Endothelial cell of umbilical vein (primary cell): ENCODE data around the gene SLC46A2. TPM values are rescaled to one million over a fixed set of nuclear protein-coding genes. Genes with fewer than 3 reads are reported as not detected.

Source experiments
- Bru-seq: library from RNA; stranded (reverse); fragments of 400-500 nt; gene quantifications from one replicate; lab custom pipeline; 2021; lab: Mats Ljungman, UMichigan
- BruChase-seq, 2 experiments: library from RNA; stranded (reverse); fragments of 400-500 nt; gene quantifications; one replicate each; lab custom pipeline; 2021; lab: Mats Ljungman, UMichigan
- BruUV-seq: library from RNA; stranded (reverse); fragments of 400-500 nt; replicated peaks from 2 replicates; lab custom pipeline; 2021; lab: Mats Ljungman, UMichigan
- CTCF ChIA-PET: fragments of 300-600, 350-600 bp; sonication (Branson Sonifier 250); formaldehyde crosslinking; loops from one replicate; lab custom pipeline; 2021; ENCODE audit warnings: antibody characterized with exemption, inconsistent platforms; lab: Charles Lee
- POLR2A ChIA-PET: fragments of 300-600, 350-600 bp; sonication (Branson Sonifier 250); formaldehyde crosslinking; loops from one replicate; lab custom pipeline; 2021; ENCODE audit warnings: antibody characterized with exemption, inconsistent platforms; lab: Charles Lee
- DNase-seq: peaks from one replicate; pipeline ENCODE4 v3.0.0-alpha.2; 2011; ENCODE audit warnings: low read depth, low spot score
- FAIRE-seq: peaks from 2 replicates; lab custom pipeline; 2011; peaks lifted over from hg19 to GRCh38; lab: Jason Lieb, UNC
- H2AFZ ChIP-seq: 2 replicates; pipeline ENCODE4 v1.6.0; 2012; ENCODE audit warnings: low read depth, low read length, control low read depth, inconsistent platforms
- H3K27ac ChIP-seq: 2 replicates; pipeline ENCODE4 v1.5.1; 2011; ENCODE audit warnings: low read depth, mild to moderate bottlenecking, control low read depth, low read length, moderate library complexity; ENCODE audit not compliant: insufficient read depth
- H3K27me3 ChIP-seq, 2 experiments: 2 replicates each; pipeline versions ENCODE4 v1.6.0 to v1.6.1; 2011; ENCODE audit warnings: low read length in 2 of 2, mixed read lengths in 1 of 2; ENCODE audit not compliant: control insufficient read depth in 2 of 2, insufficient read depth in 2 of 2
- H3K36me3 ChIP-seq, 2 experiments: 2 replicates in 1 of 2; 3 replicates in 1 of 2; pipeline ENCODE4 v1.5.1; 2011; ENCODE audit warnings: low read length in 2 of 2, mild to moderate bottlenecking in 1 of 2, moderate library complexity in 1 of 2; ENCODE audit not compliant: control insufficient read depth in 2 of 2, insufficient read depth in 2 of 2; ENCODE audit errors: extremely low read depth in 1 of 2
- H3K4me1 ChIP-seq: 3 replicates; pipeline ENCODE4 v1.5.1; 2011; ENCODE audit warnings: mild to moderate bottlenecking, low read length; ENCODE audit not compliant: control insufficient read depth, insufficient read depth; ENCODE audit errors: extremely low read depth
- H3K4me2 ChIP-seq: 2 replicates; pipeline ENCODE4 v1.6.1; 2011; ENCODE audit warnings: low read length, control low read depth, mixed read lengths; ENCODE audit not compliant: insufficient read depth
- H3K4me3 ChIP-seq, 3 experiments: fragments of 200-600 bp in 1 of 3; sonication (generic), shearing (Covaris generic) in 1 of 3; replicated peaks in 1 of 3; 2 replicates each; pipeline ENCODE4 v1.5.1; 2011 to 2016; ENCODE audit warnings: control low read depth in 3 of 3, low read length in 3 of 3, mild to moderate bottlenecking in 2 of 3, inconsistent platforms in 1 of 3, low read depth in 1 of 3, moderate library complexity in 1 of 3; ENCODE audit not compliant: insufficient read depth in 1 of 3
- H3K79me2 ChIP-seq: 2 replicates; pipeline ENCODE4 v1.6.0; 2012; ENCODE audit warnings: low read length, inconsistent platforms; ENCODE audit not compliant: control insufficient read depth, insufficient read depth
- H3K9ac ChIP-seq: replicated peaks from 2 replicates; pipeline ENCODE3; 2011; ENCODE audit warnings: low read length, control low read depth; ENCODE audit not compliant: insufficient read depth; ENCODE audit errors: extremely low read depth
- H3K9me1 ChIP-seq: replicated peaks from 3 replicates; pipeline ENCODE4 v1.6.0; 2011; ENCODE audit warnings: mild to moderate bottlenecking, low read length; ENCODE audit not compliant: control insufficient read depth, insufficient read depth; ENCODE audit errors: extremely low read depth
- H3K9me3 ChIP-seq: replicated peaks from 2 replicates; pipeline ENCODE4 v1.5.1; 2012; ENCODE audit warnings: low read length, inconsistent platforms; ENCODE audit not compliant: control insufficient read depth, insufficient read depth
- H4K20me1 ChIP-seq: replicated peaks from 2 replicates; pipeline ENCODE3; 2011; ENCODE audit warnings: mild to moderate bottlenecking, low read length; ENCODE audit not compliant: control insufficient read depth, insufficient read depth; ENCODE audit errors: extremely low read depth
- CTCF ChIP-seq, 2 donors: IDR thresholded peaks; 1 replicate in 1 of 2; 2 replicates in 1 of 2; pipeline ENCODE4 v1.5.1; 2011; ENCODE audit warnings: low read length in 2 of 2, mild to moderate bottlenecking in 2 of 2, moderate library complexity in 2 of 2, control low read depth in 1 of 2, inconsistent platforms in 1 of 2, low read depth in 1 of 2; ENCODE audit not compliant: insufficient read depth in 1 of 2; ENCODE audit errors: extremely low read depth in 1 of 2
- EZH2 ChIP-seq: IDR thresholded peaks from 2 replicates; pipeline ENCODE4 v1.6.1; 2012; ENCODE audit warnings: borderline replicate concordance, low read depth, mild to moderate bottlenecking, moderate library complexity, low read length, inconsistent platforms; ENCODE audit not compliant: severe bottlenecking
- POLR2AphosphoS5 ChIP-seq: IDR thresholded peaks from 2 replicates; pipeline ENCODE4 v1.6.1; 2012; ENCODE audit warnings: low read depth, mild to moderate bottlenecking, control low read depth, low read length, moderate library complexity; ENCODE audit not compliant: insufficient read depth
- dilution Hi-C: fragments of 300-500 bp; cut with MboI; formaldehyde crosslinking; loops from one replicate; pipeline ENCODE4 v1.15.0; 2019; ENCODE audit warnings: low sequenced_read_pairs; ENCODE audit not compliant: extremely low pct_ligation_motif_present
- intact Hi-C: fragments of 100-400 bp; cut with micrococcal nuclease; formaldehyde crosslinking; loops from one replicate; pipeline ENCODE4 v1.10.0; 2022
- long read RNA-seq: library from polyadenylated mRNA; stranded (forward); transcript quantifications from one replicate; pipeline ENCODE4 v2.0.0, GENCODE V29; 2021
- polyA minus RNA-seq, 3 experiments: library from RNA; depleted of rRNA, polyadenylated mRNA; stranded (reverse); fragments of >200 nt; gene quantifications; 1 replicate in 1 of 3; 2 replicates in 2 of 3; pipeline ENCODE4 v1.2.3, GENCODE V29; 2011
- polyA plus RNA-seq, 4 experiments: library from polyadenylated mRNA; depleted of rRNA in 3 of 4; stranded (reverse) in 3 of 4; unstranded in 1 of 4; fragments of >200 nt; gene quantifications; 2 replicates each; pipeline versions ENCODE4 v1.2.1 to v1.2.3, GENCODE V29; 2011 to 2012; ENCODE audit warnings: missing spikeins in 1 of 4
- total RNA-seq: library from RNA; stranded (reverse); gene quantifications from 2 replicates; pipeline ENCODE4 v1.2.3, GENCODE V29; 2021

SLC46A2 gene
- total RNA-seq (not detected in 2 replicates), polyA plus RNA-seq (not detected in 2 replicates), polyA minus RNA-seq (not detected in 2 replicates), Bru-seq, nascent RNA (not detected), BruChase-seq, experiment 1, labeled RNA remaining after a 6-hour chase (not detected), BruChase-seq, experiment 2, labeled RNA remaining after a 2-hour chase (not detected)
- polyA plus RNA-seq (2011; cell fraction: cytosol; rRNA removed), result not detected in 2 replicates
- polyA plus RNA-seq (2011; cell fraction: nucleus; rRNA removed), result not detected in 2 replicates
- 0.10 TPM in 1 of 2 replicates, not detected in the other for polyA plus RNA-seq (2012)
- polyA minus RNA-seq (2011; cell fraction: cytosol; rRNA and poly(A)+ RNA removed), result not detected
- polyA minus RNA-seq (2011; cell fraction: nucleus; rRNA and poly(A)+ RNA removed), result not detected in 2 replicates
- long read RNA-seq, result 0 reads

- no peaks in the 10 kb centered on the region for H3K9me3 ChIP-seq
- dilution Hi-C loops, result no loop called here
- H4K20me1 ChIP-seq, result no peaks in the 10 kb centered on the region
- no peaks in the 10 kb centered on the region for H3K4me1 ChIP-seq
- no peak within 1 kb of the TSS for H3K4me3 ChIP-seq
- H3K9ac ChIP-seq, result no peak within 1 kb of the TSS
- no peak within 1 kb of the TSS for H3K27ac ChIP-seq
- BruUV-seq, result no TSS peak
- H3K36me3 ChIP-seq, result no peaks in the 10 kb centered on the region
- H3K4me2 ChIP-seq, result no peak within 1 kb of the TSS
- no peak for TF ChIP-seq POLR2AphosphoS5
- no peak for TF ChIP-seq CTCF (IDR thresholded peaks at IDR 0.05; ENCODE audit: extremely low read depth in 1 of 2, insufficient read depth in 1 of 2, low read depth in 1 of 2, low read length in 2 of 2)
- TF ChIP-seq EZH2, result peak; percentile 20
- H2AFZ ChIP-seq, result no peak within 1 kb of the TSS
- ChIA-PET CTCF (no interaction called here), POLR2A (no interaction called here)
- no peaks in the 10 kb centered on the region for H3K79me2 ChIP-seq
- H3K9me1 ChIP-seq, result no peaks in the 10 kb centered on the region
- intact Hi-C loops, result no loop called here
- H3K27me3 ChIP-seq, result peaks cover 12 to 18% of the 10 kb centered on the region in 2 experiments
- DNase-seq (no peak), FAIRE-seq (no peak)
Observed at GRCh38 chr9:112890106-112891081, at the start of gene SLC46A2. Gene SLC46A2, minus strand, starts transcription at chr9:112890876. Its CDS starts 195 bp downstream, at chr9:112890681.
